ENCODE measurements around the gene UBE2U.

Gene UBE2U

DNA sequence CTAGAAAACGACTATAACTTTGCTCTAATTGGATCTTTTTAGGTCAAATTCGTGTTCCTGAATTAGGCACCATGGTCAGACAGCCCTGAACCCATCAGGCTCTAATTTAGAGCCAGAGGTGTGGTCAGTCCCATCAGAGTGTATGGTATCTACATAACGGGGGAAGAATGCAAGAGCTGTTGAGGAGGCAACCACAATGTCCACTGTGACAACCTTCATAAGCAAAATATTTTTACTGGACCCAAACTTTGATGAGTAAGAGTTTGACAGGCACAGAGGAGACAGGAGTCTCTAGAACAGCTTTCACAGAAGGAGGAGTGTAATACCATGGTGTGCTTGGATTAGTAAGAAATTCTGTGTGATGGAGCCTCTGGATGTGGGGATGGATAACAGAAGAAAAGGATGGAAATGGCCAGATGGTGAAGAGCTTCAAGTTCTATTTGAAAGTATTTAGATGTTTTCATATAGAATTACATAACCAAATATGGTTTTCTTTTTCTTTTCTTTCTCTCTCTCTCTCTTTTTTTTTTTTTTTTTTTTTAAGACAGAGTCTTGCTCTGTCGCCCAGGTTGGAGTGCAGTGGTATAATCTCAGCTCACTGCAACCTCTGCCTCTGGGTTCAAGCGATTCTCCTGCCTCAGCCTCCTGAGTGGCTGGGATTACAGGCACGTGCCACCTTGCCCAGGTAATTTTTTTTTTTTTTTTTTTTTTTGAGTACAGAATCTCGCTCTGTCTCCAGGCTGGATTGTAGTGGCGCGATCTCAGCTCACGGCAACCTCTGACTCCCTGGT lies 24.9 kb downstream of the UBE2U start:
- Histone ChIP-seq H3K27me3 (ENCODE audit: insufficient read depth, poor library complexity, severe bottlenecking) (no peaks in the 10 kb centered on the region), H3K4me1 (ENCODE audit: insufficient read depth, poor library complexity, severe bottlenecking) (peaks cover 8% of the 10 kb centered on the region), H3K27ac (ENCODE audit: poor library complexity, severe bottlenecking) (no peak overlapping the region), H3K36me3 (ENCODE audit: low read depth) (no peaks in the 10 kb centered on the region), H3K9me3 (ENCODE audit: severe bottlenecking) (no peaks in the 10 kb centered on the region), H3K4me3 (ENCODE audit: severe bottlenecking) (no peak overlapping the region)
- TF ChIP-seq CTCF (IDR thresholded peaks at IDR 0.05; ENCODE audit: poor library complexity, severe bottlenecking) = no peak
- ATAC-seq (ENCODE audit: low read depth) (no peak), DNase-seq (ENCODE audit: low spot score) (no peak)

DNA sequence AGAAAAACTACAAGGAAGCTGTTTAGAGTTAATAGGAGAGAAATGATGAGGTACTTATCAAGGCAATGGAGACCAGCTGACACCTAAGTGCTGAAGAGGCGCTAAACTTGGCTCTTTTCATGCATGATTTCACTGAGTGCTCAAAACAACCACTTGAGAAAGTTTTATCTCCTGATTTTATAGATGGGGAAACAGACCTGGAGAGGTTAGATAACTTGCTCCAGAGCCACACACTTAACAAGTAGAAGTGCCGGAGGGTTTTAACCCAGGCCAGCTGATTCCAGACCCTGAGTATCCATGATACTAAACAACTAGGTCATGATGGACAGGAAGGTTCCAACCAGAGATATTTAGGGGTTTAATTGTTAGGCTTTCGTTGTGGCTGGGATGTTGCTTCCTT lies 25.9 kb downstream of the UBE2U start:
- no peak overlapping the region for H3K27ac ChIP-seq (ENCODE audit: poor library complexity, severe bottlenecking)
- no peak for ATAC-seq (ENCODE audit: low read depth)
- H3K27me3 ChIP-seq (ENCODE audit: insufficient read depth, poor library complexity, severe bottlenecking) = no peaks in the 10 kb centered on the region
- H3K9me3 ChIP-seq (ENCODE audit: severe bottlenecking) = no peaks in the 10 kb centered on the region
- TF ChIP-seq CTCF (IDR thresholded peaks at IDR 0.05; ENCODE audit: poor library complexity, severe bottlenecking) = no peak
- DNase-seq (ENCODE audit: low spot score) = no peak
- H3K36me3 ChIP-seq (ENCODE audit: low read depth) = no peaks in the 10 kb centered on the region
- H3K4me3 ChIP-seq (ENCODE audit: severe bottlenecking) = no peak overlapping the region
- H3K4me1 ChIP-seq (ENCODE audit: insufficient read depth, poor library complexity, severe bottlenecking) = peaks cover 8% of the 10 kb centered on the region

DNA sequence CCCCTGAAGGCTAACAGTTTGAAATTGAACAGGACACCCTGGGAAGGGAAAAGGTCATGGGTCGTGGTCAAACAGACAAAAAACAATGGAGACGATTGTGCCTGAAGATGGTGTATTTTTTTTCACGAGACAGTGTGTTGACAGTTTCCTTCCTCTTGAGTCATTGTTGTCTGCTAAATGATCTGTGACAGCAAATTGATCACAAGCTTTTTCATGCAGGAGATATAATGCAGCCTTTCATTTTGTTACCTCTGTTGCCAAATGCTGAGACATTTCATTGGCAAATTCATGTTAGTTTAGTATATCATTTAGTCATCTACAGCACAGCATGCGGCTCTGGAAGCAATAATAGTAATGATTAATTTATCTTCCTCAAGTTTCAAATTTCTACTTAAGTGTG lies 27.7 kb downstream of the UBE2U start:
- no peak overlapping the region for H3K4me3 ChIP-seq (ENCODE audit: severe bottlenecking)
- peaks cover 8% of the 10 kb centered on the region for H3K4me1 ChIP-seq (ENCODE audit: insufficient read depth, poor library complexity, severe bottlenecking)
- H3K9me3 ChIP-seq (ENCODE audit: severe bottlenecking) = no peaks in the 10 kb centered on the region
- no peak for DNase-seq (ENCODE audit: low spot score)
- ATAC-seq (ENCODE audit: low read depth) = no peak
- H3K36me3 ChIP-seq (ENCODE audit: low read depth) = no peaks in the 10 kb centered on the region
- TF ChIP-seq CTCF (IDR thresholded peaks at IDR 0.05; ENCODE audit: poor library complexity, severe bottlenecking) = no peak
- H3K27me3 ChIP-seq (ENCODE audit: insufficient read depth, poor library complexity, severe bottlenecking) = no peaks in the 10 kb centered on the region
- H3K27ac ChIP-seq (ENCODE audit: poor library complexity, severe bottlenecking) = no peak overlapping the region

DNA sequence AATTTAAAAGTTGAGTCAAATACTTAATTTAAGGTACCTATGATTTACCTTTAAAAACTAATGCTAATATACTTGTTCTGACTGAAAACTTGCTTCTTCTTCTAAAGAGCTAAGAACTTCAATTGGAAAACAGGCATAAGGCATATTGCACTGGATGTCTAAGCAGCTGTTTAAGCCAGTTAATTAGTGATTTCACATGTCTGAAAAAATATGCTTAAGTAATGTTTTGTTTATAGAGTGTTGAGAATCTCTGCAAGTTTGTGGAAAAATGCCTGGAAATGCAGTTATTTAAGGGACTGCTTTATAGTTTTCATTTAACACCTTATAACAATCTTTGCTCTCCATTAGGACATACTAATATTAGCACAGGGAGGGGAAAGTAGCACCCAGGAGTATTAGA lies 28.2 kb downstream of the UBE2U start:
- Histone ChIP-seq H3K9me3 (ENCODE audit: severe bottlenecking) (no peaks in the 10 kb centered on the region), H3K4me1 (ENCODE audit: insufficient read depth, poor library complexity, severe bottlenecking) (peaks cover 8% of the 10 kb centered on the region), H3K36me3 (ENCODE audit: low read depth) (no peaks in the 10 kb centered on the region), H3K27ac (ENCODE audit: poor library complexity, severe bottlenecking) (no peak overlapping the region), H3K27me3 (ENCODE audit: insufficient read depth, poor library complexity, severe bottlenecking) (no peaks in the 10 kb centered on the region), H3K4me3 (ENCODE audit: severe bottlenecking) (no peak overlapping the region)
- no peak for TF ChIP-seq CTCF (IDR thresholded peaks at IDR 0.05; ENCODE audit: poor library complexity, severe bottlenecking)
- DNase-seq (ENCODE audit: low spot score) (no peak), ATAC-seq (ENCODE audit: low read depth) (no peak)

DNA sequence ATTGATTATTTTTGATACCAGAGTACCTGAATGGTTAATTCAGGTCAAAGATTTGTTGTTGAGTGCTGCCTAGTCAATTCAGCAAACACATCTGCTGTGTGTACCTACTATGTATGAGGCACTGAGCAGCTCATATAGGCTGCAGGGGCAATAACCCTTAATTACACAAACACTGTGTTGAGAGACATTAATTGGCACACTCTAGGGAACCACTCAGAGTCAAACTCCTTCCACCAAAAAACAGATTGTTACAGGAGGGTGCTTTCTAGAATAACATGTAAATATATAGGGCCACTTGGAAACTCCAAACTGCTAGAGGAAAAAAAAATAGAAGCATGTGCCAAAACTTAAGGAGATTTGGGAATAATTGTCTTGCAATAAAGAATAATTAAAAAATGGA lies 31.3 kb downstream of the UBE2U start:
- H3K4me1 ChIP-seq (ENCODE audit: insufficient read depth, poor library complexity, severe bottlenecking) = peaks cover 8% of the 10 kb centered on the region
- H3K27ac ChIP-seq (ENCODE audit: poor library complexity, severe bottlenecking) = no peak overlapping the region
- no peaks in the 10 kb centered on the region for H3K36me3 ChIP-seq (ENCODE audit: low read depth)
- TF ChIP-seq CTCF (IDR thresholded peaks at IDR 0.05; ENCODE audit: poor library complexity, severe bottlenecking) = no peak
- H3K27me3 ChIP-seq (ENCODE audit: insufficient read depth, poor library complexity, severe bottlenecking) = no peaks in the 10 kb centered on the region
- H3K4me3 ChIP-seq (ENCODE audit: severe bottlenecking) = no peak overlapping the region
- H3K9me3 ChIP-seq (ENCODE audit: severe bottlenecking) = no peaks in the 10 kb centered on the region
- DNase-seq (ENCODE audit: low spot score) (no peak), ATAC-seq (ENCODE audit: low read depth) (no peak)

Data from RWPE2 (cell line).